B cell (primary cell): Measurements from ENCODE around the gene GPX8. TPM values are rescaled to one million over a fixed set of nuclear protein-coding genes. Genes with fewer than 3 reads are reported as not detected.

Experiments
- ATAC-seq: fragments of 200-7000 bp; cut with Tn5 transposase; one replicate; pipeline ENCODE4 v1.10.0; 2021; ENCODE audit warnings: low read depth, mild to moderate bottlenecking, moderate number of reproducible peaks, moderate library complexity
- CTCF ChIA-PET: fragments of 350-600 bp; sonication (Branson Sonifier 250); formaldehyde crosslinking; loops from one replicate; lab custom pipeline; 2021; ENCODE audit warnings: antibody characterized with exemption, inconsistent platforms; lab: Charles Lee
- POLR2A ChIA-PET: fragments of 350-600 bp; sonication (Branson Sonifier 250); formaldehyde crosslinking; loops from one replicate; lab custom pipeline; 2021; ENCODE audit warnings: antibody characterized with exemption; lab: Charles Lee
- DNase-seq: peaks from one replicate; pipeline ENCODE4 v3.0.0; 2013
- H2AFZ ChIP-seq: 2 replicates; pipeline ENCODE4 v1.6.1; 2012; ENCODE audit warnings: mild to moderate bottlenecking, low read depth, low read length; ENCODE audit not compliant: insufficient read depth, poor library complexity, severe bottlenecking
- H3K27ac ChIP-seq, 2 donors: 1 replicate in 1 of 2; 2 replicates in 1 of 2; pipeline ENCODE4 v1.5.1; 2012 to 2013; ENCODE audit warnings: low read length in 2 of 2, mild to moderate bottlenecking in 2 of 2, moderate library complexity in 1 of 2
- H3K27me3 ChIP-seq, 4 experiments: fragments of 200-600 bp in 1 of 4; sonication (generic) in 1 of 4; replicated peaks in 1 of 4; 1 replicate in 2 of 4; 2 replicates in 2 of 4; pipeline versions ENCODE4 v1.6.1 to v1.7.0; 2013 to 2016; ENCODE audit warnings: low read length in 3 of 4, mild to moderate bottlenecking in 2 of 4, mixed read lengths in 1 of 4, moderate library complexity in 1 of 4; ENCODE audit not compliant: insufficient read depth in 4 of 4, control insufficient read depth in 3 of 4; ENCODE audit errors: control extremely low read depth in 1 of 4
- H3K36me3 ChIP-seq, 2 experiments: replicated peaks in 1 of 2; 1 replicate in 1 of 2; 2 replicates in 1 of 2; pipeline versions ENCODE4 v1.6.1 to v1.7.1; 2013; ENCODE audit warnings: low read length in 1 of 2; ENCODE audit not compliant: insufficient read depth in 2 of 2, control insufficient read depth in 1 of 2; ENCODE audit errors: control extremely low read depth in 1 of 2, extremely low read depth in 1 of 2
- H3K4me1 ChIP-seq, 2 donors: fragments of 200-600 bp in 1 of 2; sonication (generic) in 1 of 2; 1 replicate in 1 of 2; 2 replicates in 1 of 2; pipeline versions ENCODE4 v1.5.1 to v1.6.1; 2013 to 2017; ENCODE audit warnings: low read length in 2 of 2; ENCODE audit not compliant: control insufficient read depth in 2 of 2, insufficient read depth in 2 of 2
- H3K4me2 ChIP-seq: replicated peaks from 2 replicates; pipeline ENCODE3; 2012; ENCODE audit warnings: mild to moderate bottlenecking, low read depth, low read length; ENCODE audit not compliant: poor library complexity, severe bottlenecking
- H3K4me3 ChIP-seq, 5 experiments: fragments of 200-600 bp in 1 of 5; sonication (generic) in 1 of 5; 1 replicate in 3 of 5; 2 replicates in 2 of 5; pipeline versions ENCODE4 v1.5.1 to v1.7.0; 2011 to 2016; ENCODE audit warnings: low read length in 4 of 5, mild to moderate bottlenecking in 4 of 5, low read depth in 2 of 5, control low read depth in 1 of 5, moderate library complexity in 1 of 5; ENCODE audit not compliant: insufficient read depth in 1 of 5; ENCODE audit errors: control extremely low read depth in 1 of 5, extremely low read depth in 1 of 5
- H3K79me2 ChIP-seq: fragments of 200-600 bp; sonication (generic); one replicate; pipeline ENCODE4 v1.6.0; 2016; ENCODE audit warnings: low read length; ENCODE audit not compliant: control insufficient read depth, insufficient read depth
- H3K9ac ChIP-seq: fragments of 200-600 bp; sonication (generic); 2 replicates; pipeline ENCODE4 v1.6.1; 2017; ENCODE audit warnings: mild to moderate bottlenecking, low read length, moderate library complexity
- H3K9me3 ChIP-seq, 3 donors: one replicate each; pipeline versions ENCODE4 v1.6.1 to v1.7.1; 2013; ENCODE audit warnings: low read length in 2 of 3; ENCODE audit not compliant: control insufficient read depth in 2 of 3, insufficient read depth in 1 of 3; ENCODE audit errors: control extremely low read depth in 1 of 3
- H4K20me1 ChIP-seq: 2 replicates; pipeline ENCODE4 v1.6.0; 2012; ENCODE audit warnings: mild to moderate bottlenecking, low read length; ENCODE audit not compliant: insufficient read depth, control insufficient read depth, poor library complexity, severe bottlenecking
- H3K27ac Mint-ChIP-seq: one replicate; pipeline ENCODE4 v1.8.0; 2021; ENCODE audit warnings: mixed read lengths
- H3K27me3 Mint-ChIP-seq: one replicate; pipeline ENCODE4 v1.8.0; 2021; ENCODE audit warnings: mixed read lengths
- H3K4me1 Mint-ChIP-seq: one replicate; pipeline ENCODE4 v1.8.0; 2021; ENCODE audit warnings: mixed read lengths
- H3K4me3 Mint-ChIP-seq: one replicate; pipeline ENCODE4 v1.8.0; 2021; ENCODE audit warnings: mixed read lengths
- H3K9me3 Mint-ChIP-seq: one replicate; pipeline ENCODE4 v1.8.0; 2022; ENCODE audit warnings: mixed read lengths; ENCODE audit not compliant: insufficient read depth
- CTCF ChIP-seq: fragments of 200-600 bp; IDR thresholded peaks from one replicate; pipeline ENCODE4 v1.8.0; 2022; ENCODE audit warnings: antibody characterized with exemption, mild to moderate bottlenecking
- EZH2 ChIP-seq: IDR thresholded peaks from 2 replicates; pipeline ENCODE4 v1.6.1; 2012; ENCODE audit warnings: borderline replicate concordance, low read depth, mild to moderate bottlenecking, moderate library complexity, low read length; ENCODE audit not compliant: insufficient read depth, poor library complexity, severe bottlenecking
- WGBS: methylation state at CpG from one replicate; pipeline ENCODE4 v1.1.5; 2013; ENCODE audit warnings: missing lambda C conversion rate; ENCODE audit not compliant: insufficient coverage; 5-methylcytosine and 5-hydroxymethylcytosine counted together
- intact Hi-C: fragments of 100-400 bp; cut with micrococcal nuclease; formaldehyde crosslinking; loops from one replicate; pipeline ENCODE4 v1.10.0; 2022
- polyA plus RNA-seq: library from polyadenylated mRNA; depleted of rRNA; stranded (reverse); fragments of >200 nt; gene quantifications from 2 replicates; pipeline ENCODE4 v1.2.3, GENCODE V29; 2012
- total RNA-seq, 2 donors: library from RNA; stranded (reverse); fragments of 120-200 nt in 1 of 2; gene quantifications; 1 replicate in 1 of 2; 2 replicates in 1 of 2; pipeline versions ENCODE4 v1.2.3 to v1.2.4, GENCODE V29; 2013 to 2022

Gene GPX8
- total and polyA plus RNA-seq, 2 donors (not counting 1 experiment from before 2014, with no cell fraction given): not detected

- H3K9me3 ChIP-seq: peaks cover 0 to 7% (median 3%) of the 10 kb centered on the region in 3 donors
- no peak overlapping the region for H3K27ac ChIP-seq
- Mint-ChIP-seq H3K9me3 (no peaks in the 10 kb centered on the region), H3K27me3 (peaks cover 57% of the 10 kb centered on the region), H3K4me1 (peaks cover 31% of the 10 kb centered on the region), H3K4me3 (peak overlapping the region; percentile 91), H3K27ac (peak overlapping the region; percentile 29)
- peaks cover 33% of the 10 kb centered on the region in 2 donors for H3K4me1 ChIP-seq
- H2AFZ ChIP-seq: peak overlapping the region; percentile 71
- no peaks in the 10 kb centered on the region for H3K36me3 ChIP-seq
- CTCF ChIA-PET: interaction anchor here (0.6 to 2.1 kb wide), 12 partner anchors 11 to 1029 kb away, joined by 3 to 20 read pairs (median 4); partner anchors contain the start of genes CCNO, DHX29, GPX8 and MTREX
- WGBS: 0% methylated on average over 3 of the region's 15 CpGs
- TF ChIP-seq EZH2 (no peak), CTCF (peak; percentile 89)
- peak overlapping the region; percentile 77 for H3K9ac ChIP-seq
- ATAC-seq (peak; percentile 55), DNase-seq (peak; percentile 87)
- H3K27me3 ChIP-seq: peaks cover 3 to 51% (median 39%) of the 10 kb centered on the region in 4 experiments
- POLR2A ChIA-PET: interaction anchor here (0.7 kb wide), 1 partner anchor 59 kb away, joined by 10 read pairs; no protein-coding TSS in a partner anchor
- peak overlapping the region; percentile 99 for H3K4me2 ChIP-seq
- H3K4me3 ChIP-seq: peak overlapping the region; percentile 44 to 77 (median 57)
- no peaks in the 10 kb centered on the region for H4K20me1 ChIP-seq
- H3K79me2 ChIP-seq: no peaks in the 10 kb centered on the region
- intact Hi-C loops: loop anchor here (1.0 to 5.0 kb wide), 7 partner anchors 61 to 1029 kb away; partner anchors contain the start of genes ARL15, CCNO, IL6ST and PLPP1
Measured at GRCh38 chr5:55172051-55172899, 12.3 kb downstream of the GPX8 start.
